ES-I3 (cell line): ENCODE data around the gene SULT1E1.

Source experiments
- H3K36me3 ChIP-seq: 2 replicates; pipeline ENCODE4 v1.6.1; 2013; ENCODE audit warnings: mild to moderate bottlenecking, low read length, control low read depth, moderate library complexity; ENCODE audit not compliant: insufficient read depth
- H3K4me1 ChIP-seq: 2 replicates; pipeline ENCODE4 v1.6.1; 2013; ENCODE audit warnings: mild to moderate bottlenecking, control low read depth, low read length; ENCODE audit not compliant: insufficient read depth
- H3K9ac ChIP-seq: 2 replicates; pipeline ENCODE4 v1.6.1; 2013; ENCODE audit warnings: low read depth, mild to moderate bottlenecking, low read length, moderate library complexity
- H3K9me3 ChIP-seq: 2 replicates; pipeline ENCODE4 v1.6.1; 2013; ENCODE audit warnings: mild to moderate bottlenecking, low read length, moderate library complexity; ENCODE audit not compliant: control insufficient read depth, insufficient read depth

The SULT1E1 gene

GRCh38 chr4:69860052-69860451, at the start of gene SULT1E1:
Gene SULT1E1 (minus strand): TSS chr4:69860145. CDS start chr4:69857644, 2,501 bp downstream.
- Histone ChIP-seq H3K36me3 (no peaks in the 10 kb centered on the region), H3K4me1 (no peaks in the 10 kb centered on the region), H3K9ac (no peak within 1 kb of the TSS), H3K9me3 (no peaks in the 10 kb centered on the region)

GRCh38 chr4:69909195-69909594, 49.2 kb upstream of the SULT1E1 start:
- no peaks in the 10 kb centered on the region for H3K4me1 ChIP-seq
- H3K36me3 ChIP-seq, result no peaks in the 10 kb centered on the region
- H3K9ac ChIP-seq, result no peak overlapping the region
- no peaks in the 10 kb centered on the region for H3K9me3 ChIP-seq

GRCh38 chr4:69907151-69907550, 47.2 kb upstream of the SULT1E1 start:
- H3K36me3 ChIP-seq, result no peaks in the 10 kb centered on the region
- H3K9ac ChIP-seq, result no peak overlapping the region
- H3K4me1 ChIP-seq, result no peaks in the 10 kb centered on the region
- no peaks in the 10 kb centered on the region for H3K9me3 ChIP-seq

- H3K36me3 ChIP-seq, result no peaks in the 10 kb centered on the region
- no peaks in the 10 kb centered on the region for H3K4me1 ChIP-seq
- H3K9ac ChIP-seq, result no peak overlapping the region
- no peaks in the 10 kb centered on the region for H3K9me3 ChIP-seq
Measured at GRCh38 chr4:69896530-69897116, 36.7 kb upstream of the SULT1E1 start.

GRCh38 chr4:69894721-69895120, 34.8 kb upstream of the SULT1E1 start:
- H3K4me1 ChIP-seq, result no peaks in the 10 kb centered on the region
- no peak overlapping the region for H3K9ac ChIP-seq
- H3K9me3 ChIP-seq, result no peaks in the 10 kb centered on the region
- H3K36me3 ChIP-seq, result no peaks in the 10 kb centered on the region

GRCh38 chr4:69894186-69894585, 34.2 kb upstream of the SULT1E1 start:
- Histone ChIP-seq H3K9ac (no peak overlapping the region), H3K36me3 (no peaks in the 10 kb centered on the region), H3K9me3 (no peaks in the 10 kb centered on the region), H3K4me1 (no peaks in the 10 kb centered on the region)

- Histone ChIP-seq H3K36me3 (no peaks in the 10 kb centered on the region), H3K4me1 (no peaks in the 10 kb centered on the region), H3K9me3 (no peaks in the 10 kb centered on the region), H3K9ac (no peak overlapping the region)
Measured at GRCh38 chr4:69888336-69888735, 28.4 kb upstream of the SULT1E1 start.

- Histone ChIP-seq H3K36me3 (no peaks in the 10 kb centered on the region), H3K9ac (no peak overlapping the region), H3K9me3 (no peaks in the 10 kb centered on the region), H3K4me1 (no peaks in the 10 kb centered on the region)
Measured at GRCh38 chr4:69882150-69882549, 22.2 kb upstream of the SULT1E1 start.

GRCh38 chr4:69881173-69881773, 21.3 kb upstream of the SULT1E1 start:
- no peaks in the 10 kb centered on the region for H3K36me3 ChIP-seq
- no peak overlapping the region for H3K9ac ChIP-seq
- H3K4me1 ChIP-seq, result no peaks in the 10 kb centered on the region
- H3K9me3 ChIP-seq, result no peaks in the 10 kb centered on the region

- H3K9ac ChIP-seq, result no peak overlapping the region
- no peaks in the 10 kb centered on the region for H3K36me3 ChIP-seq
- H3K4me1 ChIP-seq, result no peaks in the 10 kb centered on the region
- no peaks in the 10 kb centered on the region for H3K9me3 ChIP-seq
Measured at GRCh38 chr4:69878250-69878649, 18.3 kb upstream of the SULT1E1 start.

GRCh38 chr4:69877453-69877852, 17.5 kb upstream of the SULT1E1 start:
- no peak overlapping the region for H3K9ac ChIP-seq
- no peaks in the 10 kb centered on the region for H3K4me1 ChIP-seq
- no peaks in the 10 kb centered on the region for H3K36me3 ChIP-seq
- no peaks in the 10 kb centered on the region for H3K9me3 ChIP-seq

GRCh38 chr4:69876071-69876470, 16.1 kb upstream of the SULT1E1 start:
- H3K36me3 ChIP-seq, result no peaks in the 10 kb centered on the region
- H3K9ac ChIP-seq, result no peak overlapping the region
- no peaks in the 10 kb centered on the region; the same call in 1 of the 2 replicates for H3K9me3 ChIP-seq
- no peaks in the 10 kb centered on the region for H3K4me1 ChIP-seq

GRCh38 chr4:69875576-69875975, 15.6 kb upstream of the SULT1E1 start:
- H3K4me1 ChIP-seq, result no peaks in the 10 kb centered on the region
- H3K9ac ChIP-seq, result no peak overlapping the region
- H3K36me3 ChIP-seq, result no peaks in the 10 kb centered on the region
- no peaks in the 10 kb centered on the region; the same call in 1 of the 2 replicates for H3K9me3 ChIP-seq

GRCh38 chr4:69874507-69874906, 14.6 kb upstream of the SULT1E1 start:
- no peaks in the 10 kb centered on the region for H3K4me1 ChIP-seq
- H3K9me3 ChIP-seq, result no peaks in the 10 kb centered on the region; the same call in 1 of the 2 replicates
- no peak overlapping the region for H3K9ac ChIP-seq
- no peaks in the 10 kb centered on the region for H3K36me3 ChIP-seq

- H3K9me3 ChIP-seq, result no peaks in the 10 kb centered on the region
Measured at GRCh38 chr4:69861756-69862155, 1.8 kb upstream of the SULT1E1 start.

More at GRCh38 chr4:69861756-69862155, 1.8 kb upstream of the SULT1E1 start:
- Histone ChIP-seq H3K9ac (no peak overlapping the region), H3K36me3 (no peaks in the 10 kb centered on the region), H3K4me1 (no peaks in the 10 kb centered on the region)
